ENCODE data around the gene PDPK1.
"Not testable (repeated sequence)": the region's sequence is repeated elsewhere in the genome, so short reads cannot be mapped to it uniquely, and the experiment has no call there.

Gene PDPK1

GRCh38 chr16:2620870-2621269 lies 83.0 kb downstream of the PDPK1 start:
- DNase-seq, result not testable (repeated sequence)

DNA sequence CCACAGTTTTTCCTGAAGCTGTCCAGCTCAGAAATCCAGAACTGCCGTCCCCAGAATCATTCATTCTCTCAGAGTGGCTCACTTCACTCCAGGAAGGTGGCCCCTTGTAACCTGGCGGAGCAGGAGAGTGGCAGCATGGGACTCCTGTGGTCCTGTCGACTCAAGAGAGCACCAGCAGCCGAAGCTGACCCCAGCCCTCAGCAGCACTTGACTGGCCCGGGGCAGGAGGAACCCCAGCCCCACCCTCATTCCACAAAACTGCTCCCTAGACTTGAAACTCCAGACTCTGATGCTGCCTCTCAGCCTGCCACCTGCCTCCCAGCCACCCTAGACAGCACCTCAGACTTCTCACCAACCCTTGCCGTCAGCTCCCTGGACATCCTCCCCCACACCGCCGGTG lies 83.6 kb downstream of the PDPK1 start:
- not testable (repeated sequence) for DNase-seq

DNA sequence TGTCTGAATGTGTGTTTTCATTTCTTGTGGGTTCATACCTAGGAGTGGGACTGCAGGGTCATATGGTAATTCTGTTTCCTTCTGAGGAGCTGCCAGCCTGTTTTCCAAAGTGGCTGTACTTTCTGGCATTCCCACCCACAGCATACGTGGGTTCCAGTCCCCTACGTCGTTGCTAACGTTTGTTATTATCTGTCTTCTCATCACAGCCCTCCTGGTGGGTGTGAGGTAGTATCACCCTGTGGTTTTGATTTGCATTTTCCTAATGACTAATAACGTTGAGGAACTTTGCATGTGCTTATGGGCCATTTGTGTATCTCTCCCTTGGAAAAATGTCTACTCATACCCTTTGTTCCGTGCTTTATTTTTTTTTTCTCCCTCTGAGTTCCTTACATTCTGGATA lies 89.3 kb downstream of the PDPK1 start:
- not testable (repeated sequence) for DNase-seq

DNA sequence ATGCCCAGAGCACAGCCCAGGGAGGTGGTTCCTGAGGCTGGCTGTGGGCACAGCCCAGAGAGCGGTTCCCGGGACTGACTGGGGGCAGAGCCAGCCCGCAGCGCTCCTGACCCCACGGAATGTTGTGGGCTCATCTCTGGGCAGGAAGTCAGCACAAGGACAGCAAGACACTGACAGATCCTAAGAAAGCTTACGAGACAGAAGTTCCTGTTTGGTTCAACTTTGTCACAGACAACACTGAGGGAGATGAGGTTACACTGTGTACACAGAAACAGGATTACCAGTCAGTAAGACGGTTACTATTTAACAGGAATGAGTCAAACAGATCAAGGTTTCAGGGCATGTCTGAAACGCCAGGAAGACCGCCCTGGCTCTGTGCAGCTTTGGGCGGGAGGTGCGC lies 93.4 kb downstream of the PDPK1 start:
- not testable (repeated sequence) for DNase-seq

DNA sequence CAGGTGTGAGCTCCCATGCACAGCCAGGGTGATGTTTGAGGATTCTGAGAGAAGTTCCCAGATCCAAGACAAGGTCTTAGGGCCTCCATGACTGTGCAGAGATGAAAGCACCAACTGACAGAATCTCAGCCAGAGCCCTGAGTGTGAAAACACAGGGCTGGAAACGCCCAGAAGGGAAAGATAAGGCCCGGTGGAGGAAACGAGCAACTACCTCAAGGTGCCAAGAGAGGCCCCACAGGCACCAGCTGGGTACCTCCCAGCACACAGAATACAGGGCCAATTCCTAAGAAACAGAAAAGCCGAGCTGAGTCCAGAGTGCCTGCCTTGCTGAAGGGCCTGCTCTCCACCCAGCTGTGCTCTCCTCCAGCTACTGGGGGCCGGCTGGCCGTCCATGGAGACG lies 94.5 kb downstream of the PDPK1 start:
- DNase-seq, result not testable (repeated sequence)

DNA sequence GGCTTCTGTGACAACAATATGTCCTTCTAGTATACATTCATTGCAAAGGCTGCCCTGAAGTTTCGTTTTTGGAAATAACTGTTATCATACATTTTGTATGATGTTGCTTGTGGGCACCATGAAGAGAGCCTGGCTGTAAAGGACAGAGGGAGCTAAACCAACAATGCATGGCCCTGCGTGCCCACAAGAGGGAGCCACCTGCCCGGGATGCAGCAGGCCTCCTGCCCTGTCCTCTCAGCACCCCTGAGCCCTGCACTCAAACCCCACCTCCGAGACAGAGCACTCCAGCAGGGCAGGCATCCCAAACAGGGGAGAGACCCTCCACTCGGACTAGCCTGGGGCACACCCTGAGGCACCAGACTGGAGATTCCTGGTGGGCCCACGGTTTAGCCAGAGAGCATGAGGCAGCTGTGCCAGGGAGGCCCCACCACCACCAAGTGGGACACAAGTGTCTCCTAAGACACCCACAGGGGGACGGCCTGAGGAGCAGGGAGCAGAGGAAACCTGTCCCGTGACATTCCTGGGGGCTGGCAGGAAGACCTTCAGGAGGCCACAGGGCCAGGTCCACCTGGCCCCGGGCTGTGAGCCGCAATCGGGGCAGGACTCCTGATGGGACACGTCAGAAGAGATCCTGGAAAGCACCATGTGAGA lies 101.4 kb downstream of the PDPK1 start:
- not testable (repeated sequence) for DNase-seq

GRCh38 chr16:2639722-2640072 lies 101.9 kb downstream of the PDPK1 start:
- DNase-seq, result not testable (repeated sequence)

DNA sequence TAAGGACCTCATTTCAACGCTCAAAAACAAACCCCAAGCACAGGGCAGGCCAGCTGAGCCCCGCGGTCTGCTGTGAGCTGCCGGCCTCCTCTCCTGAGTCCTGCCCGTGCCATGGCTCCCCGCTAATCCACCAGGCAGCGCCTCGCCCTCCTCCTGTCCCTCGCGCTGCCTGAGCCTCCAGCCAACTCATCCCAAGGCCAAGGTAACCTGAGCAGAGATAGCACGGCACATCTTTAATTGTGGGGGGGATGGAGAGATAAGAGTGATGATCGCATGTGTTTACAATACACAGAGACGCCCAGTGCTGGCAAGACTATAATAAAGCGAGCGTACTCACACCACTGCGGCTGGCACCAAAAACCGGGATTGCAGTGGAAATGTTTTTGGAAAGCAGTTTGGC lies 104.7 kb downstream of the PDPK1 start:
- DNase-seq, result not testable (repeated sequence)

- not testable (repeated sequence) for DNase-seq
Measured at GRCh38 chr16:2644754-2645453, 107.1 kb downstream of the PDPK1 start.

DNA sequence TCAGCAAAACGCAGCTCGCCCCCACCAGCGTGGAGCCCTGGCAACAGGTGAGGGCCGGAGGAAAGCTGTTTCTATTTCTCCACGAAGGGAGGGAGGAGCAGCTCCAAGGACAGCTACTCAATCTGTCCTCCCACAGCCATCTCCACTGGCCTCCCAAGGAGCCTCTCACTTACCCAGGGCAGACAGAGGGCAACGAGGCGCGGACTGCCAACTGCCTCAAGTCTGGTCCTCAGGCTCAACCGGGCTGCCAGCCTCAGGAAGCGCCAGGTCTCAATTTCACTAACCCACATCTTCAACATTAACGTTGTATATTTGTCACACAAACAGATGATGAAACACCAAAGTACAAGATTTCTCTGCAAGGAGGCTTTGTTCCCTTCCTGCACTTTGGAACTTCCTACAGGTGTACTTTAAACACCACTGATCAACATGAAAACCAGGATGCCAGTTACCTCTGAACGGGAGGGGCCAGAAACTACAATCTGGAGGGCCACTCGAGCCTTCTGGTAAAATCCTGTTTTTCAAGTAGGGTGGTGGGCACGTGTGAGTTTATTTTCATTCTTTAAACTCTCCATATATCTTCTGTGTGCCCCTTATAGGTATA lies 113.5 kb downstream of the PDPK1 start:
- not testable (repeated sequence) for DNase-seq
